ENCODE measurements around the gene RCAN2. TPM values are rescaled to one million over a fixed set of nuclear protein-coding genes. Genes with fewer than 3 reads are reported as not detected.

Gene RCAN2
- total RNA-seq, 1 donor from 2014 or later = 1.4 TPM

- no peak for DNase-seq (ENCODE audit: low read depth)
These were observed 271.6 kb downstream of the RCAN2 start for GRCh38 chr6:46219661-46220060.

GRCh38 chr6:46218457-46218856 is 272.8 kb downstream of the RCAN2 start:
- no peak for DNase-seq (ENCODE audit: low read depth)

GRCh38 chr6:46217671-46218131 is 273.5 kb downstream of the RCAN2 start:
- DNase-seq (ENCODE audit: low read depth) = no peak

GRCh38 chr6:46216879-46217278 is 274.4 kb downstream of the RCAN2 start:
- no peak for DNase-seq (ENCODE audit: low read depth)

GRCh38 chr6:46215777-46216176 is 275.5 kb downstream of the RCAN2 start:
- DNase-seq (ENCODE audit: low read depth) = no peak

- no peak for DNase-seq (ENCODE audit: low read depth)
These were observed 276.0 kb downstream of the RCAN2 start for GRCh38 chr6:46215213-46215612.

GRCh38 chr6:46211917-46212316 is 279.3 kb downstream of the RCAN2 start:
- DNase-seq (ENCODE audit: low read depth) = no peak

- no peak for DNase-seq (ENCODE audit: low read depth)
These were observed 281.0 kb downstream of the RCAN2 start for GRCh38 chr6:46210294-46210693.

GRCh38 chr6:46208303-46208702 is 282.9 kb downstream of the RCAN2 start:
- DNase-seq (ENCODE audit: low read depth) = no peak

- DNase-seq (ENCODE audit: low read depth) = no peak
These were observed 284.1 kb downstream of the RCAN2 start for GRCh38 chr6:46207174-46207573.

- DNase-seq (ENCODE audit: low read depth) = no peak
These were observed 286.2 kb downstream of the RCAN2 start for GRCh38 chr6:46204880-46205650.

- peak; percentile 71 for DNase-seq (ENCODE audit: low read depth)
These were observed 287.7 kb downstream of the RCAN2 start for GRCh38 chr6:46203391-46204177.

- no peak for DNase-seq (ENCODE audit: low read depth)
These were observed 289.5 kb downstream of the RCAN2 start for GRCh38 chr6:46201702-46202101.

GRCh38 chr6:46199387-46199786 is 291.9 kb downstream of the RCAN2 start:
- no peak for DNase-seq (ENCODE audit: low read depth)

GRCh38 chr6:46191961-46192360 is 299.3 kb downstream of the RCAN2 start:
- peak; percentile 87 for DNase-seq (ENCODE audit: low read depth)

GRCh38 chr6:46190889-46191288 is 300.4 kb downstream of the RCAN2 start:
- DNase-seq (ENCODE audit: low read depth) = peak; percentile 30

- DNase-seq (ENCODE audit: low read depth) = no peak
These were observed 301.5 kb downstream of the RCAN2 start for GRCh38 chr6:46189726-46190125.

- no peak for DNase-seq (ENCODE audit: low read depth)
These were observed 304.7 kb downstream of the RCAN2 start for GRCh38 chr6:46186583-46186982.

- peak; percentile 68 for DNase-seq (ENCODE audit: low read depth)
These were observed 307.1 kb downstream of the RCAN2 start for GRCh38 chr6:46184114-46184513.

GRCh38 chr6:46175976-46176375 is 315.3 kb downstream of the RCAN2 start:
- DNase-seq (ENCODE audit: low read depth) = no peak

GRCh38 chr6:46175446-46175845 is 315.8 kb downstream of the RCAN2 start:
- DNase-seq (ENCODE audit: low read depth) = no peak

GRCh38 chr6:46174904-46175303 is 316.3 kb downstream of the RCAN2 start:
- DNase-seq (ENCODE audit: low read depth) = no peak

Data from myocyte (in vitro differentiated cells).